Measurements from ENCODE around the gene RAB17.

Gene RAB17

GRCh38 chr2:237638176-237638575 is 47.6 kb upstream of the RAB17 start:
- H4K20me1 ChIP-seq (ENCODE audit: insufficient read depth, low read length): no peaks in the 10 kb centered on the region
- TF ChIP-seq CTCF (IDR thresholded peaks at IDR 0.05; ENCODE audit: low read length) (no peak), EZH2 (IDR thresholded peaks at IDR 0.05; ENCODE audit: borderline replicate concordance, low read length) (no peak)
- no peak overlapping the region for H3K27ac ChIP-seq (ENCODE audit: low read depth, low read length, poor library complexity, severe bottlenecking)
- no peaks in the 10 kb centered on the region for H3F3A ChIP-seq (ENCODE audit: insufficient read depth, low read length)
- no peak overlapping the region for H2AFZ ChIP-seq (ENCODE audit: low read length)
- no peaks in the 10 kb centered on the region for H3K9me3 ChIP-seq (ENCODE audit: low read length)
- H3K27me3 ChIP-seq (ENCODE audit: insufficient read depth, low read length): peaks cover under 1% of the 10 kb centered on the region; the same call in 1 of the 2 replicates
- no peak overlapping the region for H3K4me2 ChIP-seq (ENCODE audit: low read length)
- H3K9me2 ChIP-seq (ENCODE audit: low read depth, low read length): no peaks in the 10 kb centered on the region
- H3K36me3 ChIP-seq (ENCODE audit: insufficient read depth, low read length): no peaks in the 10 kb centered on the region
- H3K4me1 ChIP-seq (ENCODE audit: insufficient read depth, low read length, severe bottlenecking): peaks cover 8% of the 10 kb centered on the region
- no peak overlapping the region for H3K9ac ChIP-seq (ENCODE audit: low read length)
- no peak overlapping the region for H3K4me3 ChIP-seq (ENCODE audit: low read depth, low read length, poor library complexity, severe bottlenecking)
- H3K79me2 ChIP-seq (ENCODE audit: insufficient read depth, low read length): no peaks in the 10 kb centered on the region

- Histone ChIP-seq H3K27me3 (ENCODE audit: insufficient read depth, low read length) (no peaks in the 10 kb centered on the region; the same call in 1 of the 2 replicates), H3K27ac (ENCODE audit: low read depth, low read length, poor library complexity, severe bottlenecking) (no peak overlapping the region), H3K36me3 (ENCODE audit: insufficient read depth, low read length) (no peaks in the 10 kb centered on the region), H3K9ac (ENCODE audit: low read length) (no peak overlapping the region), H3K9me2 (ENCODE audit: low read depth, low read length) (no peaks in the 10 kb centered on the region), H3K4me2 (ENCODE audit: low read length) (no peak overlapping the region), H3K4me3 (ENCODE audit: low read depth, low read length, poor library complexity, severe bottlenecking) (no peak overlapping the region), H3K79me2 (ENCODE audit: insufficient read depth, low read length) (no peaks in the 10 kb centered on the region), H2AFZ (ENCODE audit: low read length) (no peak overlapping the region), H3K4me1 (ENCODE audit: insufficient read depth, low read length, severe bottlenecking) (peaks cover 8% of the 10 kb centered on the region), H3K9me3 (ENCODE audit: low read length) (no peaks in the 10 kb centered on the region), H4K20me1 (ENCODE audit: insufficient read depth, low read length) (no peaks in the 10 kb centered on the region), H3F3A (ENCODE audit: insufficient read depth, low read length) (no peaks in the 10 kb centered on the region)
- TF ChIP-seq EZH2 (IDR thresholded peaks at IDR 0.05; ENCODE audit: borderline replicate concordance, low read length) (no peak), CTCF (IDR thresholded peaks at IDR 0.05; ENCODE audit: low read length) (no peak)
These were observed 47.0 kb upstream of the RAB17 start for GRCh38 chr2:237637429-237638135.

GRCh38 chr2:237636578-237636977 is 46.0 kb upstream of the RAB17 start:
- no peak for TF ChIP-seq CTCF (IDR thresholded peaks at IDR 0.05; ENCODE audit: low read length)
- TF ChIP-seq EZH2 (IDR thresholded peaks at IDR 0.05; ENCODE audit: borderline replicate concordance, low read length): no peak
- H3K36me3 ChIP-seq (ENCODE audit: insufficient read depth, low read length): no peaks in the 10 kb centered on the region
- H3K9me2 ChIP-seq (ENCODE audit: low read depth, low read length): no peaks in the 10 kb centered on the region
- no peaks in the 10 kb centered on the region for H3K79me2 ChIP-seq (ENCODE audit: insufficient read depth, low read length)
- H3K9ac ChIP-seq (ENCODE audit: low read length): no peak overlapping the region
- H3K9me3 ChIP-seq (ENCODE audit: low read length): no peaks in the 10 kb centered on the region
- no peak overlapping the region for H3K4me2 ChIP-seq (ENCODE audit: low read length)
- no peak overlapping the region for H3K4me3 ChIP-seq (ENCODE audit: low read depth, low read length, poor library complexity, severe bottlenecking)
- no peak overlapping the region for H2AFZ ChIP-seq (ENCODE audit: low read length)
- H3K4me1 ChIP-seq (ENCODE audit: insufficient read depth, low read length, severe bottlenecking): peaks cover 8% of the 10 kb centered on the region
- H4K20me1 ChIP-seq (ENCODE audit: insufficient read depth, low read length): no peaks in the 10 kb centered on the region
- no peak overlapping the region for H3K27ac ChIP-seq (ENCODE audit: low read depth, low read length, poor library complexity, severe bottlenecking)
- no peaks in the 10 kb centered on the region; the same call in 1 of the 2 replicates for H3K27me3 ChIP-seq (ENCODE audit: insufficient read depth, low read length)
- no peaks in the 10 kb centered on the region for H3F3A ChIP-seq (ENCODE audit: insufficient read depth, low read length)
